HG02588 (cell line): ENCODE results near the gene JMJD8.

Source experiments
- ATAC-seq: cut with Tn5 transposase; IDR thresholded peaks from one replicate; pipeline ENCODE4 v1.9.1; 2021; ENCODE audit warnings: mild to moderate bottlenecking, moderate library complexity; ENCODE audit not compliant: unreplicated experiment

The JMJD8 gene

DNA sequence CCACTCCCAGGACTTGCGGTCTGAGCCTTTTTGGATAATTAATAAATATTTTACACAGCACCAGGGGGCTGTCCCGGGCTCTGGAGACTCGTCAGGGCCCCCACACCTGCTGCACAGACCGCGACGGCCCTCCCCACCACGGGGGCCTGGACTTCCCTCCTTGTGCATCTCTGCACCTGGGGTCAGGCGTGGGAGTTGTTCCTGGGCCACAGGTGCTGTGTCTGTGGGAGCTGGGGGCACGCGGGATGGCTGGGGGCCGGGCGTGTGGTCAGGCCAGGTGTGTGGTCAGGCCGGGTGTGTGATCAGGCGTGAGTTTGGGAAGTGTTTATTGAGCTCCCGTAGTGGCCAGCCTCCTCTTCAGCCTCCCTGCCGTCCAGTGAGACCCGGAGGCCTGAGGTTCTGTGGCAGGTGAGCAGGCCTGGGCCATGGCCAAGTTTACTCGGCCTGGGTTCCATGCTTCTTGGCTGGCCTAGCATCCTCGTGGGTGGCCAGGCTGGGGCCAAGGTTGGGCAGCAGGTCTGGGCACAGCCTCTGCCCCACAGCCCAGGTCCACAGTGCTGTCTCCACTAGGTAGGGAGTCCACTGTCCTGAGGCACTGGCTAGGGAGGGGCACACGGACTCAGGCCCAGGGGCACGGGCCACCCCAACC is 5.8 kb downstream of the JMJD8 start:
- no peak for ATAC-seq

DNA sequence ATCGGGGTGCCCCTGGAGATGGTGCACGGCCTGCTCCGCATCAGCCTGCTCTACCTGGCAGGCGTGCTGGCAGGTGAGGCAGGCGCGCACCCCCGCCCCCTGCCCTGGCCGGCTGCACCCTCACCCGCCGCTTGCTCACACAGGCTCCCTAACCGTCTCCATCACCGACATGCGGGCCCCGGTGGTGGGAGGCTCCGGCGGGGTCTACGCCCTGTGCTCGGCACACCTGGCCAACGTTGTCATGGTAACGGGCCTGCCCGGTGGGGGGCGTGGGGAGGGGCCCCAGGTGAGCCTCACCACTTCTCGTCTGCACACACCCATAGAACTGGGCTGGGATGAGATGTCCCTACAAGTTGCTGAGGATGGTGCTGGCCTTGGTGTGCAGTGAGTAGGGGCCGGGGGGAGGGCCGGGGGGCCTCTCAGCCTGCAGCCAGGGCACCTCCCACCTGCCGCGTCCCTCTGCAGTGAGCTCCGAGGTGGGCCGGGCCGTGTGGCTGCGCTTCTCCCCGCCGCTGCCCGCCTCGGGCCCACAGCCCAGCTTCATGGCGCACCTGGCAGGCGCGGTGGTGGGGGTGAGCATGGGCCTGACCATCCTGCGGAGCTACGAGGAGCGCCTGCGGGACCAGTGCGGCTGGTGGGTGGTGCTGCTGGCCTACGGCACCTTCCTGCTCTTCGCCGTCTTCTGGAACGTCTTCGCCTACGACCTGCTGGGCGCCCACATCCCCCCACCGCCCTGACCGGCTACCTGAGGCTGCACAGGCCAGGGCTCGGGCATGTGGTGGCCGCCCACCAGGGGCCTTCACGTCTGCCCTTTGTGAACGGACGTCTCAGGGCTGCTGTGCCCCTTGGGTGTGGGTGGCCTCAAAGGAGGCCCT is 6.6 kb downstream of the JMJD8 start:
- ATAC-seq, result no peak

DNA sequence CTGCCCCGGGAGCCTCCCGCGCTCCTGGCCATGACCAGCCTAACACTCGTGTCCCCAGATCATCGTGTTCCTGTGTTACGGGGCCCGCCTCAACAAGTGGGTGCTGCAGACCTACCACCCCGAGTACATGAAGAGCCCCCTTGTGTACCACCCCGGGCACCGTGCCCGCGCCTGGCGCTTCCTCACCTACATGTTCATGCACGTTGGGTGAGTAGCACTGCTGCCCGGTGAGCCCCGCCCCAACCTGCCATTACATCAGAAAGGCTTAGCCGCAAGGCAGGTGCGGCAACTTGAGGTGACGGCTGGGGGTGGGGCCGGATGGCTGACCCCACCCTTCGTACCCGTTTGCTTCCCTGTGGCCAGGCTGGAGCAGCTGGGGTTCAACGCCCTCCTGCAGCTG is 7.2 kb downstream of the JMJD8 start:
- ATAC-seq, result no peak

DNA sequence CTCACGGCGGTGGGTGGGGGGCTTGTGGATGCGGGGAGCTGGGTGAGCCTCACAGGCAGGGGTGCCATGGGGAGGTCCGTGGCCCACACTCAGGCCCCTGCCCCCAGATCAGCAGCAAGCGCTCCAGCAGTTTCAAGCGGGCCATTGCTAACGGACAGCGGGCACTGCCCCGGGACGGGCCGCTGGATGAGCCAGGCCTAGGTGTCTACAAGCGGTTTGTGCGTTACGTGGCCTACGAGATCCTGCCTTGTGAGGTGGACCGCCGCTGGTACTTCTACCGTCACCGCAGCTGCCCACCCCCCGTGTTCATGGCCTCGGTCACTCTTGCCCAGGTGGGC is 7.6 kb downstream of the JMJD8 start:
- ATAC-seq, result no peak

DNA sequence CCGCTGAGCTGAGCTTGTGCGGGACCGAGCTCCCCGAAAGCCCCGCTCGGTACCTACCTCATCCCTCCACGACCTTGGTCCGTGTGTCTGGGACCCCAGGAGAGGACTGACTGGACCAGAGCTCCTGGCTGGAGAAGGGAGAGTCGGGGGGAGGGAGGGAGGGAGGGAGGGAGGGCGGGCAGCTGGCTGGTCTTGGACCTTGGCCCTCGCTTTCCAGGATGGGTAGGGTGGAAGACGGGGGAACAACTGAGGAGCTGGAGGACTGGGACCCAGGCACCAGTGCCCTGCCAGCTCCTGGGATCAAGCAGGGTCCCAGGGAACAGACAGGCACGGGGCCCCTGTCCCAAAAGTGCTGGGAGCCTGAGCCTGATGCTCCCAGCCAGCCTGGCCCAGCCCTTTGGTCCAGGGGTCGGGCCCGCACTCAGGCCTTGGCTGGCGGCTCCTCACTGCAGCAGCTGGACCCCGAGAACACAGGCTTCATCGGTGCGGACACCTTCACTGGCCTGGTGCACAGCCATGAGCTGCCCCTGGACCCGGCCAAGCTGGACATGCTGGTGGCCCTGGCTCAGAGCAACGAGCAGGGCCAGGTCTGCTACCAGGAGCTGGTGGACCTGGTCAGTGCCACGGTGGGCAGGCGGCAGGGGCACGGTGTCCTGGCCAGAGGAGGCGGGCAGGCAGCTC is 8.1 kb downstream of the JMJD8 start:
- ATAC-seq, result no peak

DNA sequence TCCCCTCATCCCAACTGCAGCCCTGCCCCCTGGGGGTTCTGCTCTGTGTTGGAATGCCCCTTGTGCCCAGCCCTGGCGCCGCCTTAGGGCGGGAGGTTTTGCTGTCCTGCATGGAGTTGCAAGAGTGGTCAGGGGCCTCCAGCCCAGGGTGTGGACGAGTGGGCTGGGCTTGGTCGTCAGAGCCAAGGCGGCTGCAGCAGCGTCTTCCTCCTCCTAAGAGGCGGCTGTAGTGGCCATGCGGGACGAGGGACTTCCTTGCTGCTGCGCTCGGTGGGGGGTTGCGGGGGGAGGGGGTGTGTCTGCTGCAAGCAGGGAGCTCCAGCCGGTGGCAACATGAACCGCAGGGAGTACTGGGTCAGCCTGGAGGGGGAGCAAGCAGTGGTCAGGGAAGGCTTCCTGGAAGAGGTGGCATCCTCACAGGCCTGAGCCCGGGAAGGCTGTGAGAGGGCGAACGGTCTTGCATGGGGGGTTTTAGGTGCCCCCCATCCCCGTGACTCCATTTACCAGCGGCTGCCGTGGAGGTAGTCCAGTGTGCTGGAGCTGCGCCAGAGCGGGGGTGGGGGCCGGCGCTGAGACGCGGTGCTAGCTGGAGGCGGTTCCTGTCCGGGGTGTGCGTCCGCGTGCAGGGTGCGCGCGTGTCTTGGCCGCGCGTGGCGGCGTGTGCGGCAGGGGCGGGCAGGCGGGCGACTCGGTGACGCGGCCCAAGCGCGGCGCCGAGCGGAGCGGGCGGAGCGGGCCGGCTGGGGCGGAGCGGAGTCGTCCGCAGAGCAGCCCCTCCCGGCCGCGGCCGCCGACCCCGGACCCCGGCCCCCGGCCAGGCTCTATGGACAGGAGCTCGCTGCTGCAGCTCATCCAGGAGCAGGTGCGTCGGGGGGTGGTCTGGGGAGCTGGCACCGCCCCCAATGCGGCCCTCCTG is 8.9 kb downstream of the JMJD8 start, which contains the start of gene RHBDL1:
TSS of gene RHBDL1 (plus strand) at position 704 of the 916 bp plus-strand sequence. CDS start at position 824, 120 bp downstream.
- no peak for ATAC-seq

DNA sequence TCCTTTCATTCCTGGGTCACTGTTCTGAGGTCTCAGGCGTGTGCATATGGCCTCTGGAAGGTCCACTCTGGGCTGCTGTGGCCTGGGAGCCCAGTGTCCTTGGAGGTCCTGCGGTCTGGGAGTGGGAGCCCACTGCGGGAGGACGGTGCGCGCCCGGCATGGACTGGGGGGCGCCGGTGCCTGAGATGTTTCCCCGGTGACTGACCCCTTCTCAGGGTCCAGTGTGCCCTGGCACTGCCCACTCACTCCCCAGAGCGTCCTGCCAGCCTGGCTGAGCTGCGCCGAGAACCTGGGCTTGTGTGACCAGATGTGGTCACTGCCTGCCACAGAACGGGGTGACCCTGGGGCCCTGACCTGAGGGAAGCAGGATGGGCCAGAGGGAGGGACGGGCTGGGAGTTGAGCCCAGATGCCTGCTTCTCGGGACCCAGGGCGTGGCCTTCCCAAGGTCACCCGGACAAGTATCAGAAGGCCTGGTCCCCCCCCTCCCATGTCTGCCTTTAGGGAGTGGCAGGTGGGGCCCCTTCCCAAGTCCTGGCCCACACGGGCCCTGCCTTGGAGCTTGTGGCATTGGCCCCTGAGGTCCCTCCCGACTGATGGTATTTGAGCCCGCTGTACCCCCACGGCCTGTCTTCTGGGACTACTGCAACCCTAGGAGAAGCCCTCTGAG is 9.8 kb downstream of the JMJD8 start:
- no peak for ATAC-seq

DNA sequence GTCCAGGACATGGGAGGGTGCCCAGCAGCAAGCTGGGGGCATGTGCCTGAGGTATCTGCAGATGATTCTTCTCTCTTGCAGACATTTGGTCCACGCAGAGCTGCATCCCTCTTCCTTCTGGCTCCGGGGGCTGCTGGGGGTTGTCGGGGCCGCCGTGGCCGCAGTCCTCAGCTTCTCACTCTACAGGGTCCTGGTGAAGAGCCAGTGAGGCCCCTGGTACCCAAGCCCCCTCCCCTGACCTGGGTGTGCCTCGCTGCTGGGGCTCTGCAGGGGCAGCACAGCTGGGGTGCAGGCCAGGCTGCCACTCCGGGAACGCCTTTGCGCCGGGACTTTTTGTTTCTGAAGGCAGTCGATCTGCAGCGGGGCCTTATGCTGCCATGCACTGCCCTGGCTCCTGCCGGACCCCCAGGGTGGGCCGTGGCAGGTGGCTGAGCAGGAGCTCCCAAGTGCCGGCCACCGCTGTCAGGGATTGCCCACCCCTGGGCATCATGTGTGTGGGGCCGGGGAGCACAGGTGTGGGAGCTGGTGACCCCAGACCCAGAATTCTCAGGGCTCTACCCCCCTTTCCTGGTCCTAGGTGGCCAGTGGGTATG is 10.6 kb downstream of the JMJD8 start:
- no peak for ATAC-seq

DNA sequence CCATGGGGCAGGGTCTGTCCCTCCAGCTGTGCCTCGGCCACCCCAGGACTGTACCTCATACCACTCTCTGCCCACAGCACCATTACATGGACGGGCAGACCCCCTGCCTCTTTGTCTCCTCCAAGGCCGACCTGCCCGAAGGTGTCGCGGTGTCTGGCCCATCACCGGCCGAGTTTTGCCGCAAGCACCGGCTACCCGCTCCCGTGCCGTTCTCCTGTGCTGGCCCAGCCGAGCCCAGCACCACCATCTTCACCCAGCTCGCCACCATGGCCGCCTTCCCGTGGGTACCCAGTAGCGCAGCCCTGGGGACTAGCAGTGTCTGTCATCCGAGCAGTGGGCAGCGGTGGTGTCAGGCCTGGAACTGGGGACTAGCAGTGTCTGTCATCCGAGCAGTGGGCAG is 11.3 kb downstream of the JMJD8 start:
- no peak for ATAC-seq

DNA sequence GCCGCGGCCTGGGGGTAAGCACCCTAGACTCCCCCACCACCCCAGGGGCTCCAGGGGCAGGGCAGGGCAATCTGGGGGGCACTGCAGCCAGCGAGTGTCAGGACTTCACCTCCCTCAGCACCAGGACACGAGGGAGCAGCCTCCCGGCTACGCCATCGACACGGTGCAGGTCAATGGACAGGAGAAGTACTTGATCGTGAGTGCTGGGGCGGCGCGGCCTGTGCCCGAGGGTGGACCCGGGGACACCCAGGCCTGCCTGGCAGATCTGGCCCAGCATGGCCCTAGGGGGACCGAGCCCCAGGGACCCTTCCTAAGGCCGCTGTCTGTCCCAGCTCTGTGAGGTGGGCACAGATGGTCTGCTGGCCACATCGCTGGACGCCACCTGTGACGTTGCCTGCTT is 11.8 kb downstream of the JMJD8 start:
- no peak for ATAC-seq

DNA sequence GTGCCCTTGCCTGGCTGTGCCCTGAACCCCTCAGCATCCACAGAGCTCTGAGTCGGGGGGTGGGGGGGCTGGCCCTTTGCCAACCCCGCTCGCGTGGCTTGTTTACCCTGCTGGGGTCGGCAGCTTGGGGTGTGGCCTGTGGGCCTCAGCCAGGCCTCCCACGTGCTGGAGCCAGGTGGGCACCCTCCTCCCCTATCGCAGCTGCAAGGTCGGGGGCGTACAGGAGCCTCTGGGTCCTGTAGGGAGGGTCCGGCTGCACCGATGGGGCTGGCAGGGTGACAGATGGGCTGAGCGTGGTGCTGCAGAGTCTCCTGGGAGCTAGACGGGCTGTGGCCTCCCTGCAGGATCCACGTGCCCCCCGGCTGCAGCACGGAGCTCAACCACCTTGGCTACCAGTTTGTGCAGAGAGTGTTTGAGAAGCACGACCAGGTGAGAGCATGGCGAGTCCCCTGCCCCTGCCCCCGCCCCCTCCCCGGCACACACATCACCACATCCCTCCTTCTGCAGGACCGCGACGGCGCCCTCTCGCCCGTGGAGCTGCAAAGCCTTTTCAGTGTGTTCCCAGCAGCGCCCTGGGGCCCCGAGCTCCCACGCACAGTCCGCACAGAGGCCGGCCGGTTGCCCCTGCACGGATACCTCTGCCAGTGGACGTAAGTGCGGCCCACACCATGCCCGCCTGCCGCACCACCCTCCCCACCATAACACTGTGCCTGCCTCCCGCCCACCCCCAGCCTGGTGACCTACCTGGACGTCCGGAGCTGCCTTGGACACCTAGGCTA is 12.6 kb downstream of the JMJD8 start:
- ATAC-seq, result no peak

DNA sequence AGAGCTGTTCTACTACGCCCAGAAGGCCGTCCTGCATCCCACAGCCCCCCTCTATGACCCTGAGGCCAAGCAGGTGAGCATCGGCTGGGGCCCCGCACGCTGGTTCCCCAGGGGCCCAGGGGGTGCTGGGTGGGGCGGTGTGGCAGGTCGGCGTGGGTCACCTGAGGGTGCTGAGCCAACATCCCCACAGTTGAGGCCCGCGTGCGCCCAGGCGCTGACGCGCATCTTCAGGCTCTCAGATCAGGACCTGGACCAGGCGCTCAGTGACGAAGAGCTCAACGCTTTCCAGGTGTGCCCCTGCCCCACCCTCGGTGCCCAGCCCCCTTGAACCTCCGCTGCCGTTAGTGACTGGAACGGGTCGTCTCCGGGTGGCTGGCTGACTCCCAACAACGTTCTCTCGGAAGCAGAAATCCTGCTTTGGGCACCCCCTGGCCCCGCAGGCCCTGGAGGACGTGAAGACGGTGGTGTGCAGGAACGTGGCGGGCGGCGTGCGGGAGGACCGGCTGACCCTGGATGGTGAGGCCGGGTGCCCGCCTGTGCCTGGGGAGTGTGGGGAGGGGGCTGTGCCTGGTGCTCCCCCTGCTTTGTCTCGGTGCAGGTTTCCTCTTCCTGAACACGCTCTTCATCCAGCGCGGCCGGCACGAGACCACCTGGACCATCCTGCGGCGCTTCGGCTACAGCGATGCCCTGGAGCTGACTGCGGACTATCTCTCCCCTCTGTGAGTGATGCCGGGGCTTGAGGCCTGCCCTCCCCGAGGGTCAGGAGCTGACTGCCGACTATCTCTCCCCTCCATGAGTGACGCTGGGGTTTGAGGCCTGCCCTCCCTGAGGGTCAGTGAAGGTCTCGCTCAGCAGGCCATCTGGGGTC is 13.4 kb downstream of the JMJD8 start:
- ATAC-seq, result no peak

DNA sequence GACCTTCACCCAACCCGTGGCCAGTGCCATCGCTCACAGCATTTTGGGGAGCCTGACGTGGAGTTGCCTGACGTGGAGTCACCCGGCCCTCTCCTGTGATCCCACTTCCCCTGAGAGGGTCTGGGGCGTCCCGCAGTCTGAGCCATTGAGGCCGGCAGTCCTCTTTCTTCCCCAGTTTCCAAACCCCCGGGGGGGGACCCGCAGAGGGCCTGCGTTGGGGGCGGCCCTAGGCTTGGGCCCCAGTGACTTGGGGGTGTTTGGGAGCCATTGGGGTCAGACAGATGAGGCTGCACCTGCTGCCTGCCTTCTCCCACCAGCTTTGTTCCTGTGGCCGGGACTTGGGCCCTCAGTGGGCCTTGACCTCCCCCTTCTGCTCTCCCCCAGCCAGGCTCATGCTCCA is 14.5 kb downstream of the JMJD8 start:
- ATAC-seq, result no peak

DNA sequence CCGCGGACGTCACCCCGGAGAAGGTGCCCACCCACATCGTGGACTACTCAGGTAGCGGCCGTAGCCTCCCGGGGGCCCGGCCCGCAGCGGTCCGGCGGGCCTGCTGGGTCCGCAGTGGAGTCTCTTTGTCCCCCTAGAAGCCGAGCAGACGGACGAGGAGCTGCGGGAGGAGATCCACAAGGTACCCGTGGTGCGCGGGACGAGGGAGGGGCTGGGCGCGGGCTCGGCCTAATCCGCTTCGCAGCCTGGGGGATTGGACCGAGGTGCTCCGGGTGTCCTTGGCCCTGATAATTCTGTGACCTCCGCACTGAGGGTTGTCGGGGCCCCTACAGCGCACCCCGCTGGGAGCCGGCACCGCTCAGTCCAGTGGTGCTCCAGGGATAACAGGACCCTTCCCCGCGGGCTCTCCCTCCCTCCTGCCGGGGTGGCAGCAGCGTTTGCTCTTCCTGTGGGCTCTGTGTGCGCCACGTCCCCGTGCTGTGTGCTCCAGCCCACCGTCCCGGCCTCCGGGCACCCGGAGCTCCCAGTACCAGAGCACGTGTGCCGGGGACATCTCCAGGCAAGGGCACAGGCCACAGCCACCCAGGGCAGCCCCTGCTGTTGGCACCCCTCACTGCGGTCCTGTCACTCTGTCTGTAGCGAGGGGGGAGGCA is 15.5 kb downstream of the JMJD8 start:
- ATAC-seq, result peak; percentile 9

DNA sequence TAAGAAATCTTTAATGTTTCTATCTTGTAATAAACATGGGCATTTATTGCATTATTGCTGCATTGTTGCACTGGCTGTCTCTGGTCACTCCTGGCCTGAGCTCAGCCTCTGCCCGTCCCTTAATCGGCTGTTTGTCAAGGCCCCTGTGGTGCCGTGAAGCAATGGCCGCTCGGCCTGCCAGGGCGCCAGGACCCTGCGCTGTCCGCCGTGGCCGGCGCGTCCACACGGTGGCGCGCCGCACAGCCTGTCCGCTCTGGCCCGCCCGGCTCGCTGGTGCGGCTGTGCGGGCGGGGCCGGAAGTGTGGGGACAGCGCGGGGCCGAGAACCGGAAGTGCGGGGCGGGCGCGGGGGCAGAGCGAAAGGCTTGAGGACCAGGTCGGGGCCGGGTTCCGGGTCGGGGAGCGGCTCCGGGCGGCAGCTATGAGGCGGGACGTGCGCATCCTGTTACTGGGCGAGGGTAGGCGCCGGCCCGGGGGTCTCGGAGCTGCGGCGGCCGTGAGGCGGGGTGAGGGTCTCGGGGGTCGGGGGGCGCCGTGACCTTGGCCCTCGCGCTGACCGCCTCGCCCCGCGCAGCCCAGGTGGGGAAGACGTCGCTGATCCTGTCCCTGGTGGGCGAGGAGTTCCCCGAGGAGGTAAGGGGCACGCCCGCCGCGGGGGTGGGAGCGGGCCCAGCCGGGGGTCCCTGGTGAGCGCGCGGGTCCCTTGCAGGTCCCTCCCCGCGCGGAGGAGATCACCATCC is 16.2 kb downstream of the JMJD8 start, which contains the start of gene RHOT2:
TSS of gene RHOT2 (plus strand) at position 353 of the 739 bp plus-strand sequence. CDS start at position 421, 68 bp downstream.
- peak; percentile 74 for ATAC-seq

DNA sequence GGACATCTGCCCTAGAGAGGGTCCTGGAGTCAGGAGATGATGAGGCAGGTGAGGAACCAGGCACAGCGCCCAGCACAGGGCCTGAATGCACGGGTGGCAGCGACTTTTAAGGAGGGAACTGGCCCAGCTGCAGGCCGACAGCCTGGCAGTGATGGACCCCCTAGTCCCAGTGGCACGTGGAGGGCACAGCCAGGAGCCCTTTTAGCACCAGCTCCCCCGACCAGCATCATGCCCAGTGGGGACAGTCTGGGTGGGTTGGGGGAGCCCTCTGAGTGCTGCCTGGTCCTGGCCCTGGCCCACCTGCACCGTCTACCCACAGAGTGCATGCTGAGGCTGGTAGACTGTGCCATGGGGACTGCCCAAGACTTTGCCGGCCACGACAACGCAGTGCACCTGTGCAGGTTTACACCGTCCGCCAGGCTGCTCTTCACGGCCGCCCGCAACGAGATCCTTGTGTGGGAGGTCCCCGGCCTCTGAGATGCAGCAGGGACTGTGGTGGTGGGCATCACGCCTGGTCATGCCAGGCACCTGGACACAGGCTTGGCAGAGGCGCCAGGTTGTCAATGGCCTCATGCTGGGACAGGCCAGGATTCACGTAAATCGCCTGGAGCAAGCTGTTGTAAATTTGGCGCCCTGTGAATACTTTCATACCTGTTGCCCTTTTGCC is 16.9 kb downstream of the JMJD8 start:
- no peak for ATAC-seq
